Prostate gland (tissue), 2 donors: ENCODE data around the gene SHROOM2. TPM values are rescaled to one million over a fixed set of nuclear protein-coding genes. Genes with fewer than 3 reads are reported as not detected.

Experiments
- DNase-seq: peaks from one replicate; pipeline ENCODE4 v3.0.0-alpha.2; 2019; ENCODE audit warnings: low spot score
- H3K27ac ChIP-seq, 2 donors: fragments of 200-600 bp; sonication (generic); 2 replicates each; pipeline ENCODE4 v1.5.1; 2017 to 2019
- H3K27me3 ChIP-seq: fragments of 200-600 bp; sonication (generic); replicated peaks from 2 replicates; pipeline ENCODE4 v1.5.1; 2019; ENCODE audit not compliant: insufficient read depth
- H3K36me3 ChIP-seq, 2 donors: fragments of 200-600 bp; sonication (generic); 1 replicate in 1 of 2; 2 replicates in 1 of 2; pipeline versions ENCODE4 v1.5.1 to v1.8.1; 2017 to 2019
- H3K4me1 ChIP-seq: fragments of 200-600 bp; sonication (generic); replicated peaks from 2 replicates; pipeline ENCODE4 v1.5.1; 2019
- H3K4me3 ChIP-seq, 2 donors: fragments of 200-600 bp; sonication (generic); 2 replicates each; pipeline ENCODE4 v1.5.1; 2017 to 2019
- H3K9me3 ChIP-seq: fragments of 200-600 bp; sonication (generic); 2 replicates; pipeline ENCODE4 v1.5.1; 2017
- POLR2A ChIP-seq: fragments of 450-650 bp; IDR thresholded peaks from one replicate; pipeline ENCODE4 v1.6.1; 2016; ENCODE audit warnings: antibody characterized with exemption, mild to moderate bottlenecking
- POLR2AphosphoS5 ChIP-seq: sonication (generic); formaldehyde crosslinking; IDR thresholded peaks from one replicate; pipeline ENCODE4 v1.6.1; 2017; ENCODE audit warnings: antibody characterized with exemption
- WGBS: methylation state at CpG from one replicate; pipeline ENCODE4 v1.1.5; 2018; 5-methylcytosine and 5-hydroxymethylcytosine counted together
- intact Hi-C: fragments of 100-400 bp; cut with DNase I; formaldehyde crosslinking; loops from one replicate; pipeline ENCODE4 v1.14.2; 2022
- total RNA-seq, 2 donors: library from RNA; depleted of rRNA; stranded (reverse); fragments of >200 nt; gene quantifications; one replicate each; pipeline ENCODE4 v1.1.0, GENCODE V29; 2016
- TF ChIP-seq, protein P1 (sequence below), 4 experiments: fragments of 200-600 bp in 2 of 4; fragments of 450-650 bp in 2 of 4; sonication (generic) in 2 of 4; IDR thresholded peaks; 1 replicate in 3 of 4; 2 replicates in 1 of 4; pipeline ENCODE4 v1.5.1; 2016 to 2019; ENCODE audit warnings: antibody characterized with exemption in 4 of 4, mild to moderate bottlenecking in 2 of 4, moderate library complexity in 2 of 4

The SHROOM2 gene
- total RNA-seq, 2 donors from 2014 or later, result 36.8 to 71.3 TPM

DNA sequence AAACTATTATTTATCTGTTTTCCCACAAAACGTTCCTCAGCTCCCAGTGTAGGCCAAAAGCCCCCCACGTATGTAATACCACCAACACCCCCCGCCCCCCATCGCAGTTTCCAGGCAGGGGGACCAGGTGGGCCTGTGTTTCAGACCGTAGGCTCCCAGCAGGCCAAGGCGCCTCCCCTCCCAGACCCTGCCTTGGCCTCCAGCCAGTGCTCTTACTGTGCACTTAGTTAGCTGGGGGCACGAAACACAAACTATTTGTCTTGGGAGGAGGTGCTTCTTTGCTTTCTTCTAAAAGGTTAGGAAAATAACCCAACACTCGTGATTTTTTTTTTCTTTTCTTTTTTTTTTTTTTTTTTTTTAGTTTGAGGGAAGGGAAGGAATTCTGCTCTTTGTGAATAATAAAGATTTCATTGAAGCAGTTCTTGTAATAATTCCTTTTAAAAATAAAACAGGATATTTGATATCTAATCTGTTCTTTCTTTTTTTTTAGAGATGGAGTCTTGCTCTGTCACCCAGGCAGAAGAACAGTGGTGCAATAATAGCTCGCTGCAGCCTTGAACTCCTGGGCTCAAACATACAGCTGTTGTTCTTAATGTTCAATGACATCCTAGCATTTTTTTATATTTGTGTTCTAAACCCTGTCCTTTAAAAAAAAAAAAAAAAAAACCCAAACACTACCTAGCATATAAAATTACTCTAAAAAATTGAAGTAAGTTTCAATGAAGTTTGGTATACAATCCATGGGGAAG lies 98.0 kb downstream of the SHROOM2 start:
- WGBS, result 37% methylated on average over 9 of the region's 9 CpGs
- no peak for DNase-seq
- H3K36me3 ChIP-seq, result no peaks in the 10 kb centered on the region
- H3K27ac ChIP-seq, result no peak overlapping the region
- H3K4me1 ChIP-seq, result no peaks in the 10 kb centered on the region
- no peaks in the 10 kb centered on the region for H3K9me3 ChIP-seq
- intact Hi-C loops, result loop anchor here (10.0 kb wide), 2 partner anchors 111 to 231 kb away; no protein-coding TSS in a partner anchor
- no peak overlapping the region for H3K4me3 ChIP-seq
- no peaks in the 10 kb centered on the region for H3K27me3 ChIP-seq
- TF ChIP-seq, protein P1, sequence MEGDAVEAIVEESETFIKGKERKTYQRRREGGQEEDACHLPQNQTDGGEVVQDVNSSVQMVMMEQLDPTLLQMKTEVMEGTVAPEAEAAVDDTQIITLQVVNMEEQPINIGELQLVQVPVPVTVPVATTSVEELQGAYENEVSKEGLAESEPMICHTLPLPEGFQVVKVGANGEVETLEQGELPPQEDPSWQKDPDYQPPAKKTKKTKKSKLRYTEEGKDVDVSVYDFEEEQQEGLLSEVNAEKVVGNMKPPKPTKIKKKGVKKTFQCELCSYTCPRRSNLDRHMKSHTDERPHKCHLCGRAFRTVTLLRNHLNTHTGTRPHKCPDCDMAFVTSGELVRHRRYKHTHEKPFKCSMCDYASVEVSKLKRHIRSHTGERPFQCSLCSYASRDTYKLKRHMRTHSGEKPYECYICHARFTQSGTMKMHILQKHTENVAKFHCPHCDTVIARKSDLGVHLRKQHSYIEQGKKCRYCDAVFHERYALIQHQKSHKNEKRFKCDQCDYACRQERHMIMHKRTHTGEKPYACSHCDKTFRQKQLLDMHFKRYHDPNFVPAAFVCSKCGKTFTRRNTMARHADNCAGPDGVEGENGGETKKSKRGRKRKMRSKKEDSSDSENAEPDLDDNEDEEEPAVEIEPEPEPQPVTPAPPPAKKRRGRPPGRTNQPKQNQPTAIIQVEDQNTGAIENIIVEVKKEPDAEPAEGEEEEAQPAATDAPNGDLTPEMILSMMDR (IDR thresholded peaks at IDR 0.05), result no peak
- TF ChIP-seq POLR2AphosphoS5, result no peak
- TF ChIP-seq POLR2A, result no peak

DNA sequence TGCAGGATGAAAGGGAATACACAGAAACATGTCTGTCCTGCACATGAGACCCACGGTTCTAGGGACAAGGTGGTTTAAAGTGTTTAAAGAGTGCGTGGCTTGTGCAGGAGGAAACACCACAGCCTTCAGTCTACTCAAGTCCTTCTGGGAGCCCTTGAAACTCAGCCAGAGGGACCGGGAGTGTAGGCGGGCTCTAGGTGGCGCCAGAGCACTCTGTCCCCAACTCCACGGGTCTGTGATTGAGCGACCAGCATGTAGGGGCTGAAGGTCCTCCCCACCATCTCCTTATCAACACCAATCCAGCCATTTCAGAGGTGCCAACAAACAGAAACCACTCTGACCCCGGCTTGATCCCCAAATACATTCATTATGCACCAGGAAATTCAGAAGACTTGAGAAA lies 98.9 kb downstream of the SHROOM2 start:
- TF ChIP-seq POLR2AphosphoS5 (no peak), POLR2A (no peak)
- TF ChIP-seq, protein P1 (IDR thresholded peaks at IDR 0.05), result peak in 2 of 4 experiments; percentile 33 to 52
- DNase-seq, result peak; percentile 35
- 38% methylated on average over 3 of the region's 8 CpGs for WGBS
- Histone ChIP-seq H3K27ac (no peak overlapping the region), H3K4me1 (no peaks in the 10 kb centered on the region), H3K9me3 (no peaks in the 10 kb centered on the region), H3K27me3 (no peaks in the 10 kb centered on the region), H3K4me3 (no peak overlapping the region), H3K36me3 (no peaks in the 10 kb centered on the region)
- intact Hi-C loops, result loop anchor here (10.0 kb wide), 2 partner anchors 110 to 230 kb away; no protein-coding TSS in a partner anchor

GRCh38 chrX:9887659-9888297 lies 101.5 kb downstream of the SHROOM2 start:
- no peaks in the 10 kb centered on the region for H3K36me3 ChIP-seq
- intact Hi-C loops, result loop anchor here (10.0 kb wide), 2 partner anchors 107 to 227 kb away; no protein-coding TSS in a partner anchor

GRCh38 chrX:9888953-9889470 lies 102.8 kb downstream of the SHROOM2 start:
- WGBS, result 84% methylated on average over 6 of the region's 6 CpGs
- H3K4me1 ChIP-seq, result no peaks in the 10 kb centered on the region
- no peak for TF ChIP-seq POLR2A
- no peak for TF ChIP-seq POLR2AphosphoS5
- TF ChIP-seq, protein P1 (IDR thresholded peaks at IDR 0.05), result no peak
- intact Hi-C loops, result loop anchor here (10.0 kb wide), 2 partner anchors 106 to 226 kb away; no protein-coding TSS in a partner anchor
- H3K27ac ChIP-seq, result no peak overlapping the region
- no peak for DNase-seq
- no peak overlapping the region for H3K4me3 ChIP-seq
- no peaks in the 10 kb centered on the region for H3K9me3 ChIP-seq
- H3K27me3 ChIP-seq, result no peaks in the 10 kb centered on the region
- no peaks in the 10 kb centered on the region for H3K36me3 ChIP-seq

More at GRCh38 chrX:9887659-9888297, 101.5 kb downstream of the SHROOM2 start:
- TF ChIP-seq, protein P1 (IDR thresholded peaks at IDR 0.05), result no peak
- TF ChIP-seq POLR2AphosphoS5 (no peak), POLR2A (no peak)
- Histone ChIP-seq H3K9me3 (no peaks in the 10 kb centered on the region), H3K4me1 (no peaks in the 10 kb centered on the region), H3K27me3 (no peaks in the 10 kb centered on the region), H3K27ac (no peak overlapping the region), H3K4me3 (no peak overlapping the region)
- 82% methylated on average over 11 of the region's 11 CpGs for WGBS
- DNase-seq, result no peak
